ENCODE measurements around the gene GPATCH8.

The GPATCH8 gene

GRCh38 chr17:44499722-44500121 is 3.5 kb downstream of the GPATCH8 start:
- no peaks in the 10 kb centered on the region for H3K27me3 Mint-ChIP-seq
- H3K9me3 Mint-ChIP-seq, result no peaks in the 10 kb centered on the region
- no peak overlapping the region for H3K4me3 Mint-ChIP-seq
- peaks cover 9% of the 10 kb centered on the region for H3K36me3 Mint-ChIP-seq (ENCODE audit: low read depth)
- H3K27ac Mint-ChIP-seq, result no peak overlapping the region
- H3K4me1 Mint-ChIP-seq (ENCODE audit: low read depth), result peaks cover 61% of the 10 kb centered on the region

- H3K27me3 Mint-ChIP-seq, result no peaks in the 10 kb centered on the region
- H3K27ac Mint-ChIP-seq, result no peak overlapping the region
- no peak overlapping the region for H3K4me3 Mint-ChIP-seq
- no peaks in the 10 kb centered on the region for H3K9me3 Mint-ChIP-seq
- peaks cover 69% of the 10 kb centered on the region for H3K4me1 Mint-ChIP-seq (ENCODE audit: low read depth)
- H3K36me3 Mint-ChIP-seq (ENCODE audit: low read depth), result peaks cover 17% of the 10 kb centered on the region
These were observed 6.4 kb downstream of the GPATCH8 start for GRCh38 chr17:44496815-44497214.

- Mint-ChIP-seq H3K27me3 (no peaks in the 10 kb centered on the region), H3K36me3 (ENCODE audit: low read depth) (peaks cover 33% of the 10 kb centered on the region), H3K4me1 (ENCODE audit: low read depth) (peaks cover 53% of the 10 kb centered on the region), H3K9me3 (no peaks in the 10 kb centered on the region), H3K27ac (no peak overlapping the region), H3K4me3 (no peak overlapping the region)
These were observed 9.9 kb downstream of the GPATCH8 start for GRCh38 chr17:44493339-44493738.

GRCh38 chr17:44492706-44493272 is 10.4 kb downstream of the GPATCH8 start:
- Mint-ChIP-seq H3K9me3 (no peaks in the 10 kb centered on the region), H3K4me1 (ENCODE audit: low read depth) (peaks cover 49% of the 10 kb centered on the region), H3K27ac (no peak overlapping the region), H3K4me3 (no peak overlapping the region), H3K27me3 (no peaks in the 10 kb centered on the region), H3K36me3 (ENCODE audit: low read depth) (peaks cover 31% of the 10 kb centered on the region)

- Mint-ChIP-seq H3K27me3 (no peaks in the 10 kb centered on the region), H3K4me3 (no peak overlapping the region), H3K36me3 (ENCODE audit: low read depth) (peaks cover 38% of the 10 kb centered on the region), H3K27ac (no peak overlapping the region), H3K9me3 (no peaks in the 10 kb centered on the region), H3K4me1 (ENCODE audit: low read depth) (peaks cover 46% of the 10 kb centered on the region)
These were observed 13.6 kb downstream of the GPATCH8 start for GRCh38 chr17:44489581-44489980.

- H3K27ac Mint-ChIP-seq, result no peak overlapping the region
- H3K4me1 Mint-ChIP-seq (ENCODE audit: low read depth), result peaks cover 32% of the 10 kb centered on the region
- H3K9me3 Mint-ChIP-seq, result no peaks in the 10 kb centered on the region
- H3K36me3 Mint-ChIP-seq (ENCODE audit: low read depth), result peaks cover 26% of the 10 kb centered on the region
- H3K27me3 Mint-ChIP-seq, result no peaks in the 10 kb centered on the region
- H3K4me3 Mint-ChIP-seq, result no peak overlapping the region
These were observed 16.0 kb downstream of the GPATCH8 start for GRCh38 chr17:44487170-44487569.

GRCh38 chr17:44473367-44473766 is 29.8 kb downstream of the GPATCH8 start:
- Mint-ChIP-seq H3K9me3 (no peaks in the 10 kb centered on the region), H3K27ac (no peak overlapping the region), H3K27me3 (no peaks in the 10 kb centered on the region), H3K4me3 (no peak overlapping the region), H3K4me1 (ENCODE audit: low read depth) (peaks cover 15% of the 10 kb centered on the region), H3K36me3 (ENCODE audit: low read depth) (peaks cover 16% of the 10 kb centered on the region)

- Mint-ChIP-seq H3K27me3 (no peaks in the 10 kb centered on the region), H3K36me3 (ENCODE audit: low read depth) (peaks cover 34% of the 10 kb centered on the region), H3K4me1 (ENCODE audit: low read depth) (peaks cover 30% of the 10 kb centered on the region), H3K4me3 (no peak overlapping the region), H3K27ac (no peak overlapping the region), H3K9me3 (no peaks in the 10 kb centered on the region)
These were observed 33.5 kb downstream of the GPATCH8 start for GRCh38 chr17:44469676-44470075.

GRCh38 chr17:44467108-44467507 is 36.1 kb downstream of the GPATCH8 start:
- H3K27me3 Mint-ChIP-seq, result no peaks in the 10 kb centered on the region
- no peaks in the 10 kb centered on the region for H3K9me3 Mint-ChIP-seq
- H3K36me3 Mint-ChIP-seq (ENCODE audit: low read depth), result peaks cover 30% of the 10 kb centered on the region
- H3K27ac Mint-ChIP-seq, result no peak overlapping the region
- peaks cover 38% of the 10 kb centered on the region for H3K4me1 Mint-ChIP-seq (ENCODE audit: low read depth)
- no peak overlapping the region for H3K4me3 Mint-ChIP-seq

GRCh38 chr17:44466339-44466738 is 36.9 kb downstream of the GPATCH8 start:
- Mint-ChIP-seq H3K36me3 (ENCODE audit: low read depth) (peaks cover 28% of the 10 kb centered on the region), H3K4me1 (ENCODE audit: low read depth) (peaks cover 38% of the 10 kb centered on the region), H3K4me3 (no peak overlapping the region), H3K27ac (no peak overlapping the region), H3K27me3 (no peaks in the 10 kb centered on the region), H3K9me3 (no peaks in the 10 kb centered on the region)

GRCh38 chr17:44465897-44466296 is 37.3 kb downstream of the GPATCH8 start:
- H3K27me3 Mint-ChIP-seq, result no peaks in the 10 kb centered on the region
- no peak overlapping the region for H3K27ac Mint-ChIP-seq
- peaks cover 25% of the 10 kb centered on the region for H3K36me3 Mint-ChIP-seq (ENCODE audit: low read depth)
- H3K9me3 Mint-ChIP-seq, result no peaks in the 10 kb centered on the region
- no peak overlapping the region for H3K4me3 Mint-ChIP-seq
- peaks cover 38% of the 10 kb centered on the region for H3K4me1 Mint-ChIP-seq (ENCODE audit: low read depth)

GRCh38 chr17:44465276-44465675 is 37.9 kb downstream of the GPATCH8 start:
- Mint-ChIP-seq H3K27me3 (no peaks in the 10 kb centered on the region), H3K36me3 (ENCODE audit: low read depth) (peaks cover 25% of the 10 kb centered on the region), H3K4me1 (ENCODE audit: low read depth) (peaks cover 38% of the 10 kb centered on the region), H3K4me3 (no peak overlapping the region), H3K27ac (no peak overlapping the region), H3K9me3 (no peaks in the 10 kb centered on the region)

- Mint-ChIP-seq H3K4me1 (ENCODE audit: low read depth) (peaks cover 27% of the 10 kb centered on the region), H3K9me3 (no peaks in the 10 kb centered on the region), H3K27ac (no peak overlapping the region)
These were observed 39.2 kb downstream of the GPATCH8 start for GRCh38 chr17:44464037-44464436.

GRCh38 chr17:44451832-44452231 is 51.4 kb downstream of the GPATCH8 start:
- H3K27ac Mint-ChIP-seq, result no peak overlapping the region
- no peaks in the 10 kb centered on the region for H3K27me3 Mint-ChIP-seq
- no peaks in the 10 kb centered on the region for H3K36me3 Mint-ChIP-seq (ENCODE audit: low read depth)
- H3K9me3 Mint-ChIP-seq, result no peaks in the 10 kb centered on the region
- H3K4me3 Mint-ChIP-seq, result no peak overlapping the region
- peaks cover 9% of the 10 kb centered on the region for H3K4me1 Mint-ChIP-seq (ENCODE audit: low read depth)

More at GRCh38 chr17:44464037-44464436, 39.2 kb downstream of the GPATCH8 start:
- Mint-ChIP-seq H3K4me3 (no peak overlapping the region), H3K36me3 (ENCODE audit: low read depth) (peaks cover 25% of the 10 kb centered on the region), H3K27me3 (no peaks in the 10 kb centered on the region)

GRCh38 chr17:44451016-44451627 is 52.1 kb downstream of the GPATCH8 start:
- no peak overlapping the region for H3K4me3 Mint-ChIP-seq
- no peak overlapping the region for H3K27ac Mint-ChIP-seq
- H3K27me3 Mint-ChIP-seq, result no peaks in the 10 kb centered on the region
- no peaks in the 10 kb centered on the region for H3K36me3 Mint-ChIP-seq (ENCODE audit: low read depth)
- H3K9me3 Mint-ChIP-seq, result no peaks in the 10 kb centered on the region
- peaks cover 9% of the 10 kb centered on the region for H3K4me1 Mint-ChIP-seq (ENCODE audit: low read depth)

- H3K4me1 Mint-ChIP-seq (ENCODE audit: low read depth), result peaks cover 17% of the 10 kb centered on the region
- no peaks in the 10 kb centered on the region for H3K27me3 Mint-ChIP-seq
- no peak overlapping the region for H3K27ac Mint-ChIP-seq
- H3K4me3 Mint-ChIP-seq, result no peak overlapping the region
- H3K9me3 Mint-ChIP-seq, result no peaks in the 10 kb centered on the region
- no peaks in the 10 kb centered on the region for H3K36me3 Mint-ChIP-seq (ENCODE audit: low read depth)
These were observed 54.8 kb downstream of the GPATCH8 start for GRCh38 chr17:44448412-44448811.

Data from stimulated activated naive CD8-positive, alpha-beta T cell treated with anti-CD3 and anti-CD28 coated beads, Interleukin-15, Interleukin-2, amounts not matched to agents 100 ng/mL and 50 ng/mL, for 24 hours (primary cell).